GM21526 (cell line): ENCODE measurements around the gene DLST.

Experiments
- ATAC-seq: cut with Tn5 transposase; IDR thresholded peaks from one replicate; pipeline ENCODE4 v1.9.1; 2021; ENCODE audit warnings: moderate library complexity; ENCODE audit not compliant: unreplicated experiment, low FRiP score

DLST gene

DNA sequence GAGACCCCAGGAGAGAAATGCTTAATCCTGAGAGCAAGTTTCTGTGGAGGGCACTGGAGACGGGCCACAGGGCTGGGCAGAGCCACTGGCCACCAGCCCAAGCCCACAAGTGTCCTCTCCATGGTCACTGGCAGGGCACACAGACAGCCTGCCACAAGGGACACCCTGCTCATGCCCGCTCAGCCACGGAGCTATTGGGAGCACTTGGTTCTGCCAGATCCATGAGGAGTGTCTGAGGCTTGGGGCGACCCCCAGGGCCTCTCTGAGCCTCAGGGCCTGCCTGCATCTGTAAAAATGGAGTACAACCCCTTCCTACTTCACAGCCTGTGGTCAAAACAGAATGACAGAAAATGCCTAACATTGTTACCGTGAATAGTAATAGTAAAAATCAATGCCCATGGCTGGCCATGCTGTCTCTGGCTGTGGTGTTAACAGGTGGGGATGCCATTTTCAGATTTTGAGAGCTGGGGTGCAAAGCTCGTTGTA is 70.5 kb downstream of the DLST start:
- no peak for ATAC-seq

DNA sequence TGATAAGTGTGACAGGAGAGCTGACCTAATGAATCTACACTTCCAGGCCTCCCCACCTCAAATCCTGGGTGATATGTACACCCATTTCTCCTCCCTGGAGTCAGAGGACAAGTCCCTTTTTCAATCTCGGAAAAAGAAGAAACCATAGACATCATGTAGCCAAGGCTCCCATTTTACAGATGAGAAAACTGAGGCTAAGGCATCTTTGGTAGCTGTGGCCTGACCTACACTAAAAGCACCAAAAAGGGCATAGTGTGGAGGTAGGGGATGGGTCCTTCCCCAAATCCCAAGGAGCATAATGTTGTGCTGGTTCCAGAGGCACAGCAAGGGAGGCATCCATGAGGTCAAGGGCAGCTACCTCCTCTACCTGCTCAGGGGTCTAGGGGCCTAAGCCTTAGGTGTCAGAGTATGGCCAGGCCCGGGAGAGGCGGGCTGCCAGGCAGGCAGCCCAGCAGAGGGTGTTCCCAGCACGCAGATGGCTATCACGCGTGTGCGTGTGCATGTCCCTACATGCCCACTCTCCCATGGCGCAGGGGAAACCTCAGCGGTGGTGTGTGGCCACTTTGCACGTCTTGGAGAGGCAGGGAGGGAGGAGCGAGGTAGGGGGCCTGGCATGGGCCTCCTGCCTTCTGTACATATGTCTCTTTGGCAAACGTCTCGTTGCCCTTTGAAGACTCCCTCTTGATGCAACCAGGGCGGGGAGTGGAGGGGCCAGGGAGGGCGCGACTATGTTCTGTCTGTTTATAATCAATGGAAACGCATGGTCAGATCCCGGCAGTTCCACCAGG is 71.2 kb downstream of the DLST start:
- no peak for ATAC-seq
